ENCODE measurements around the gene PKN1. TPM values are rescaled to one million over a fixed set of nuclear protein-coding genes. Genes with fewer than 3 reads are reported as not detected.

The PKN1 gene
- polyA plus RNA-seq, 3 donors: 87.0 to 106 (median 98.6) TPM

DNA sequence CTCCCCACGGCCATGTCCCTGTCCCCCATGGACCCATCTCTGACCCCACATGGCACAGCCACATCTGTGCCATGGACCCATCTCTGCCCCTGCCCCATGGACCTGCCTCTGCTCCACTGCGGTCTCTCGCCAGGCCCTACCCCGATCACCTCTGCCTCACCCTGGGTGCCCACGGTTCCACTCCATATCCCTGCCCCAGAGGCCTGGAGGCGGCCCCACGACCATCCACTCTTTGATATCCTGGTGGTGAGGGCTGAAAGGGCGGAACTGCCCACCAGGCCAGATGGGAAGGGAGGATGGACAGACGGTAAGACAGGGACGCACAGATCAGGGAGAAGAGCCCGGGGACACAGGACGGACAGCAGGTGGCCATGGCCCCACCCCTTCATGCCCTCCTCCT lies 41.7 kb downstream of the PKN1 start:
- no peak for DNase-seq (ENCODE audit: extremely low read depth in 1 of 11, low read depth in 9 of 11, low spot score in 4 of 11)

DNA sequence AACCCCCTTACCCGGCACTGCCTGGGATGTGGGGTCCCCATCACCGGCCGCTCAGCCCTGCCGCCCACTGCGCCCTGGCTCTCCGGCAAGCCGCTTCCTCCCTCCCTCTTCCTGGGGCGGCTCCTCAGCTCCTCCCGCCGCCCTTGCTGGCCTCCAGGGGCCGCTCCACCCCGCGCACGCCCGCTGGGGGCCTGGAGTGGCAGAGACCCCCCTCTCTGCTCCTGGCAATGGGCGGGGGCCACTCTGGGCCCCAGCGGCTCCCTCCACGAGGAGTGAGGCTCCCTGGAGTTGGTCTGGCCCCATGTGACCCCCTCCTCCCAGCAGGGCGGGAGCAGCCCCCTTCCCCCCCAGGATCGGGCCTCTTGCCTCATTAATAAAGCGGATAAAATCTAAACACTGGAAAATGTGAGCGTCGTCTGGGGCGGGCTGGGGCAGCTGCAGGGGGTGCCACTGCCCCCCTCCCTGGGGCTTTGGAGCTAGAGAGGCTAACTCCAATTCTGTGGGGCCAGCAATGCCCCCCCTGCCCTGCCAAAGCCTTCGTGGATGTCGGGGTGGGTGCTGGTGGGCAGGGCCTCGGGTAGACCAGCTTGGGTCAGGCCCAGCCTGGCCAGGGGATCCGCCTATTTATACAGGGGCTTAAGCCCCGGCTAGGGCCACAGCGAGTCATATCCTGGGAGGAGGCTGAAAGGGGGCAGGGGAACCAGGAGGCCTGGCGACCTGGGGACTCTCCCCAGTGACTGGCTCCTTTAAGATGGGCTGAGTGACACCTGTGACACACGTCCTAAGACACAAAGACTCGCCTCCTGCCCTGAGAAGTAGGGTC lies 42.4 kb downstream of the PKN1 start, which contains the start of gene PTGER1:
TSS of gene PTGER1 (minus strand) at position 104 of the 823 bp plus-strand sequence. CDS start 1,034 bp downstream, outside the sequence.
- DNase-seq (ENCODE audit: extremely low read depth in 1 of 11, low read depth in 9 of 11, low spot score in 4 of 11): peak in 1 of 11 donors; percentile 23

- no peak for DNase-seq (ENCODE audit: extremely low read depth in 1 of 11, low read depth in 9 of 11, low spot score in 4 of 11)
Observed at GRCh38 chr19:14476327-14476672, 43.2 kb downstream of the PKN1 start.

DNA sequence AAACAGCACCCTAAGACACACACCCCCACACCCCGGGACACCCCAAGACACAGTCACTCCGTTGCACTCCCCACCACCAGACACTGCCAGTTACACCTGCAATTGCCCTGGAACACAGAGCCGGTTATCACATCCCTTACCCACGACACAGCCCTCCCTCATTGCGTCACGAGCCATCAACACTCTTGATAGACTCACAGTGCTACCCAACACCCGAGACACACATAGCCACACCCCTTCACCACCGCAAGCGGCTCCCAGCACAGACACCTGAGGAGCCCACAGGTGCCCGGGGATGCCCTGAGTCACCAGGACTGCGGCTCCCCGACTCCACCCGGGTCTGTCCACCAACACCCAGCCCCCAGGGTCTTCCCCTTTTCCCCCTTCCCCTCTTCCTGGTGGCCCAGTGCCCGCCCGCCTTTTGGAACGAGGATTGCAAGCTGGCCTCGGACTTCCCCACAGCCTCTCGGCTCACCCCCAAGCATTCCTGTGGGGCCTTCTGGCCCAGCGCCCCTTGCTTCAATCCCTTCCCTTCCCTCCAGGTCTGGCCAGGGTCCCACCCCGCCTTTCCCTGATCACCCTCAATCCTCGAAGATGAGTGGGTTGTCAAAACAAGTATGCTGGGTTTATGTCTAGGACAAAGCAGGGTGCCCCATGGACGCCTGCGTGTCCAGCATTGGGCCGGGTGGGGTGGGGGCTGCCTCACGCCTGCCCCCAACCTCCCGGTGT lies 43.7 kb downstream of the PKN1 start:
- peak in 1 of 11 donors; percentile 34 for DNase-seq (ENCODE audit: extremely low read depth in 1 of 11, low read depth in 9 of 11, low spot score in 4 of 11)

- peak in 8 of 11 donors; percentile 55 to 79 (median 76) for DNase-seq (ENCODE audit: extremely low read depth in 1 of 11, low read depth in 9 of 11, low spot score in 4 of 11)
Observed at GRCh38 chr19:14477418-14478112, 44.5 kb downstream of the PKN1 start.

DNA sequence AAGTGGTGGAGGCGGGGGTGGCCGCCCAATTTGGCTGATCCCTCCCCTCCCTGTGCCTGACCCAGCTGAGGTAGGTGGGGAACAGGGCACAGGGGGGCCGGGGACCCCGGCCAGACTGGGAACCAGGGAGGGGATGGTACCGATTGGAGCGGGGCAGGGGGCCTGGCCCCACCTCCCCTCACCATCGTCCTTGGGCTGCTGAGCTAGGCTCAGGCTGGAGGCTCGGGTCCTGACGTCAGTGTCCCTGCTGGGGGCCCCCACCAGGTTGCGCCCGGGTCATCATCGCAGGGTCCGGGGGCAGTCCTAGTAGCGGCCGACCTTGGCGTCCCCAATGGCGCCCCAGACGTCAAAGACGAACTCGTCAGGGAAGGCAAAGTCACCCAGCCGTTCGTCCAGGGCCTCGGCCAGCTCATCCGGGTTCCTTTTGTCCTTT lies 45.0 kb downstream of the PKN1 start:
- no peak for DNase-seq (ENCODE audit: extremely low read depth in 1 of 11, low read depth in 9 of 11, low spot score in 4 of 11)

DNA sequence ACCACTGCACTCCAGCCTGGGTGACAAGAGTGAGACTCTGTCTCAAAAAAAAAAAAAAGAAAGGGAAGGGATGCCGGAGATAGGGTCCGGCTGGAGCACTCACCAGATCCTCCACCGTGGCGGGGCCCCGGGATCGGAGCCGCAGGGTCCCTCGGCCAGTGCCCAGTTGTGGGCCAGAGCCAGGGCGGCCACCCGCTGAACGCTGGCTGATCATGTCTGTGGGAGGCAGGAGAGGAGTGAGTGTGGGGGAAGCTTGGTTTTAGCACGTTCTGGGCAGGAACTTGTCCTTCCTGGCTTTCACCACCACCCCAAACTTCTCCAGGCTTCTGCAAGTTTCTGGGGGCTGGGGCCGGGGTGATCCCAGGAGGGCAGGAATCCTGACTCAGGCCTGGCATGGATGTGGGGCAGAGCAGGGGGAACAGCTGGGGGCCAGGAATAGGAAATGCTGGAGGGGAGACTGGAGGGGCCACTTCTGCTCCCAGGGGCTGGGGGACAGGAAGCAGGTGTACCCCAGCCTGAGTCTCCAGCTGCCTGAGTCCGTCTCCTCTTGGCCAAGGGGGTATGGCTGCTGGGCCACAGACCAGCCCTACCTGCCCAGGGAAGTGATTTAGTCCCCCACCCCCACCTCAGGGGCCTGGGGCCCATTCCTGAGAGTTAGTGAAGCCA lies 46.3 kb downstream of the PKN1 start:
- no peak for DNase-seq (ENCODE audit: extremely low read depth in 1 of 11, low read depth in 9 of 11, low spot score in 4 of 11)

- DNase-seq (ENCODE audit: extremely low read depth in 1 of 11, low read depth in 9 of 11, low spot score in 4 of 11): peak in 3 of 11 donors; percentile 66 to 76 (median 75)
Observed at GRCh38 chr19:14479975-14480699, 47.0 kb downstream of the PKN1 start.

DNA sequence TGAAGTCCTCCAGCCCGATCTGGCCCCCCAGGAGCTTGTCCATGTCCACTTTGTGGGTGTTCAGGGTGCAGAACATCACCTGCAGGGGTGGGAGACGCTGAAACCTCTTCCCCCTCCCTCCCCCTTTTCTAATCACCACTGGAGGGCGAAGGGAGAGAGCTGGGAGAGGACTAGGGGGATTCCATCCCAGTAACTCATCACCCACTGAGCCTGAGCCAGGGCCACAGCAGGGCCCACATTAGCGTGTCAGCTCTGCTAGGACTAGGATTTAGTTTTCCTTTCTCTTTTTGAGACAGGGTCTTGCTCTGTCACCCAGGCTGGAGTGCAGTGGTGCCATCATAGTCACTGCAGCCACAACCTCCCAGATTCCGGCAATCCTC lies 47.6 kb downstream of the PKN1 start:
- no peak for DNase-seq (ENCODE audit: extremely low read depth in 1 of 11, low read depth in 9 of 11, low spot score in 4 of 11)

DNA sequence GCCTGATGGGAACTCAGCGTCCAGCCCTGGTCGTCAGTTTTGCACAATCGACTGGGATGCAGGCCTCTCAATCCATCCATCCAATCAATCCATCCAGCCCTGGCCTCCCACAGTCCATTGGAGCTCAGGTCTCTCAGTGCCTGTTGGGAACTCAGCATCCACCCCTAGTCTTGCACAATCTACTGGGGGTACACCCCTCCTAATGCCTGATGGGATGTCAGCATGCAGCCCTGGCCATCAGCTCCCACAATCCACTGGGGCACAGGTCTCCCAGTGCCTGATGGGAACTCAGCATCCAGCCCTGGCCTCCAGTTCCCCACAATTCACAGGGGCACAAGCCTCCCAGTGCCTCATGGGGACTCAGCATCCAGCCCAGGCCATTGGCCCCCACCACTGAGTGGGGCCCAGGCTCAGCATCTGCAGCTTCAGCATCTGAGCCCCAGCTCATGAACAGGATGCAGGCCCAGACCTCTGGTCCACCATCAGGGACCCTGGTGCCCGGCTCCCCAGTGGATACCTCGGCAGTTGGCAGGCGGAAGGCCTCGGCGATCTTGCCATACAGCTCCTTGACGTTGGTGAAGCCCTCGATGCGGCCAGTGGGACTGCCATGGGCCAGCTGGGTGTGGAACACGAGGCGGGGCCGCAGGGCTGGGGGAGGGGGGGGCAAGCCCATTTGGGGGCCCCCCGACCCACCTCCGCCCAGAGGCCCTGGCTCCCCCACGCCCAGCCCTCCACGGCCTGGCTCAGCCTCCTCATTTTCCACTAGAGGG lies 49.3 kb downstream of the PKN1 start:
- DNase-seq (ENCODE audit: extremely low read depth in 1 of 11, low read depth in 9 of 11, low spot score in 4 of 11): no peak

GRCh38 chr19:14487370-14488125 lies 54.4 kb downstream of the PKN1 start:
- no peak for DNase-seq (ENCODE audit: extremely low read depth in 1 of 11, low read depth in 9 of 11, low spot score in 4 of 11)

DNA sequence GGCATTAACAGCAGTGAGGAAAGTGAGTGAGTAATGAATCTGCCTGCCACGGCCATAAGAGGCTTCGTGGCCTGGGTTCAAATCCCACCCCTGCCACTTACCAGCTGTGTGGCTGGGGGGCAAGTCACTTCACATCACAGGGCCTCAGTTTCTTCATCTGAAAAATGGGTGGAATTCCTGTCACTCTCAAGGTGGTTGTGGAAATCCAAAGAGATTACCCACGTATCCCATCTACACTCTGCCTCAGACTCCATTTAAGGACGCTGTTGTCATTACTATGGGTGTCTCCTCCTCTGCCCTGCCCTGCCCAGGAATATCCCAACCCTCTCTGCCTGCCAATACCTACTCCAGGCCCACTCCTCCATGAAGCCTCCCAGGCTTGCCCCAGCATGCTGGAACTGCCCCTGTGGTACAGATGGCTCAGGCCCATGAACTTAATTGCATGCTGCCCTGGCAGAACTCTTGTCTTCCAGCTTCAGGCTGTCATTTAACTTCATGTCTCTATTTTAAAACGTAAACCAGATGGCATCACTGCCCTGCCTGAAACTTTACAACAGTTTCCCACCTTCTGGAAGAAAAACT lies 59.7 kb downstream of the PKN1 start:
- no peak for DNase-seq (ENCODE audit: extremely low read depth in 1 of 11, low read depth in 9 of 11, low spot score in 4 of 11)

- no peak for DNase-seq (ENCODE audit: extremely low read depth in 1 of 11, low read depth in 9 of 11, low spot score in 4 of 11)
Observed at GRCh38 chr19:14494411-14494810, 61.3 kb downstream of the PKN1 start.

DNA sequence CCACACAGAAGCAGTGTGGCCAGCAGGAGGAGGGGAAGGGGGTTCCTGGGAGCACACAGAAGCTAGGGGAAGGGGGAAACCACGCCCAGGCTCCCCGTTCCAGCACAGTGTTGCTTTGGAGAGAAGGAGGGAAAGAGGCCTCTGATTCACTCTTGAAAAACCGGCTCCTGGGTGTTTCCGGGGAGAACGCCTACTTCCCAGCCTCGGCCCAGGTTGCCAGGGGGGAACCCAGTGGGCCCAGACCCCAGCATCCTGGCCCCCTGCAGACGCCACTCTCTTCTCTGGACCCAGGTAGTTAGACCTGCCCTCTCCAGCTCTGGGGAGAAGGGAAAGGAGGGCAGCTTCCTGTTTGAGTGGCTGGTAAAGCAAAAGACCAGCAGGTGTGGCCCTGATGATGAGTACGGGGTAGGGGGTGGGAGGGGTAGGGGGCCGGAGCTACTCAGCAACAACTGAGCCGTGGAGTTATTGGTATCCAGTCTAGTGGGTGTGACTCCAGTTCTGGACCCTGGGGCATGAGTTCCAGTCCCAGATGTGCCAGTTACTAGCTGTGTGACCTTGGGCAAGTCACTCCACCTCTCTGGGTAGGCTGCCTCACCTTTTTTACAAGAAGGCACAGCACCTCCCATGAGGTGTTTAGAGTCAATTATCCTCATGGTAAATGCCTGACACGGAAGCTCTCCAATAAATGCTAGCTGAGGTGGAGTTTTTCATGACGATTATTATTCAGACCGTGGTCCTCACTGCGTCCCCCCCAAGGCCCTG lies 62.0 kb downstream of the PKN1 start:
- DNase-seq (ENCODE audit: extremely low read depth in 1 of 11, low read depth in 9 of 11, low spot score in 4 of 11): no peak

DNA sequence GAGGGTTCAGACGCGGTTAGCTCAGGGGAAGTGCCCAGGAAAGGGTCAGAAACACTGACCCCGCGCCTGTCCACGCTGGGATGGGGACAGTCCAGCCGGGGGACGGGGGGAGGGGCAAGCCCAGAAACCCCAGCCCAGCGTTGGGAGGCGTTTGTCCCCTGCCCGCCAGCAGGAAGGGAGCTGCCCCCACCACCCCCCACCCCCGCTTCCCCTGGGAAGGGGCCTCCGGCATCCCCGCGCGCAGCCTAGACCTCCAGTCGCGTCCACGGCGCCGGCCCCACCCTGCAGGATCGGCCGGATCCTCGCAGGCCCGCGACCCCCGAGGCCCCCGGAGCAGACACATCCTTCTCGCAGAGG lies 62.5 kb downstream of the PKN1 start:
- no peak for DNase-seq (ENCODE audit: extremely low read depth in 1 of 11, low read depth in 9 of 11, low spot score in 4 of 11)

Data from renal cortex interstitium (tissue), 11 donors.